Measurements from ENCODE around the gene LRRFIP1. TPM values are rescaled to one million over a fixed set of nuclear protein-coding genes. Genes with fewer than 3 reads are reported as not detected.
A peak's percentile ranks its signal among the peaks of the same experiment; 100 is the strongest.

The LRRFIP1 gene, protein sequence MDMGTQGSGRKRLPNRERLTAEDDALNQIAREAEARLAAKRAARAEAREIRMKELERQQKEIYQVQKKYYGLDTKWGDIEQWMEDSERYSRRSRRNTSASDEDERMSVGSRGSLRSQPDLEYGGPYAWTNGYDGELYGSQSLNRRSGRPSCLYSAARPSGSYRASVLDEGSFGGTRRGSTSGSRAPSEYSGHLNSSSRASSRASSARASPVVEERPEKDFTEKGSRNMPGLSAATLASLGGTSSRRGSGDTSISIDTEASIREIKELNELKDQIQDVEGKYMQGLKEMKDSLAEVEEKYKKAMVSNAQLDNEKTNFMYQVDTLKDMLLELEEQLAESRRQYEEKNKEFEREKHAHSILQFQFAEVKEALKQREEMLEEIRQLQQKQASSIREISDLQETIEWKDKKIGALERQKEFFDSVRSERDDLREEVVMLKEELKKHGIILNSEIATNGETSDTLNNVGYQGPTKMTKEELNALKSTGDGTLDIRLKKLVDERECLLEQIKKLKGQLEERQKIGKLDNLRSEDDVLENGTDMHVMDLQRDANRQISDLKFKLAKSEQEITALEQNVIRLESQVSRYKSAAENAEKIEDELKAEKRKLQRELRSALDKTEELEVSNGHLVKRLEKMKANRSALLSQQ
- total RNA-seq: 100 to 1,000 TPM; 158 to 164 TPM

DNA sequence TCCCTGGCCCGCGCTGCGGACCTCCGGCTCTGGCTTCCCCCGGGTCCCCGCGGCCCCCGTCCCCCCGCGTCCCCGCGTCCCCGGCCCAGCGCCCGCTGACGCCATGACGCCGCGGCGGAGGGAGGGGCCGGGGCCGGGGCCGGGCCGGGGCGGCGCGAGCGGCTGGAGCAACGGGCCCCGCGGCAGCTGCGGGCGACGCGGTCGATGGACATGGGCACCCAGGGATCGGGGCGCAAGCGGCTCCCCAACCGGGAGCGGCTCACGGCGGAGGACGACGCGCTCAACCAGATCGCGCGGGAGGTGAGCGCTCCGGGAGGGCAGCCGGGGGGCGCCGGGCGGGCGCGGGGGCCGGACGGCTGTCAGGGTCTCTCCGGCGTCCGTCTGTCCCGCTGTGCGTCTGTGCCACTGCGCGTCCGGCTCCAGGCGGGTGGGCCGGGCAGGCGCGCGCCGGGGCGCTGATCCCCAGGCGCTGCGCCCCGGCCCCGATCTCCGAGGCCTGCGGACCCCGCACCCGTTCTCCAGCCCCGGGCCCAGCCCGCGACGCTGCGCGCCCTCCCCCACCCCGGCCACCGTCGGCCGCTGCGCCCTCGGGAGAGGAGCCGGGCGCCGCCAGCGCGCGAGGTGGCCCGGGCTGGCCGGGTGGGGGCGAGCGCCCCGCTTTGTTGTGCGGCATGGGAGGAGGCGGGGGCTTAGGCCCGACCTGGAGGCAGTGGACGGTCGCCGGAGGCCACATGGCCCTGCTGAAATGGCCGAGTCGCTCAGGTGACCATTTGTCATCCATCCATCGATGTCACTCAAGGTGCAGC, at the start of gene LRRFIP1:
LRRFIP1 (plus strand) TSS at position 147 of the 806 bp plus-strand sequence; CDS start at position 205, 58 bp downstream.
- peaks cover 56% of the 10 kb centered on the region for H3K27me3 Mint-ChIP-seq
- no peak within 1 kb of the TSS for H3K27ac Mint-ChIP-seq
- H3K36me3 Mint-ChIP-seq: no peaks in the 10 kb centered on the region
- H3K4me1 Mint-ChIP-seq: peaks cover 7% of the 10 kb centered on the region
- H3K9me3 Mint-ChIP-seq: no peaks in the 10 kb centered on the region
- peak within 1 kb of the TSS; percentile 76 for H3K4me3 Mint-ChIP-seq
- DNase-seq (peak; percentile 45), ATAC-seq (ENCODE audit: low read depth) (peak; percentile 62)
- POLR2A ChIA-PET: no interaction called here

DNA sequence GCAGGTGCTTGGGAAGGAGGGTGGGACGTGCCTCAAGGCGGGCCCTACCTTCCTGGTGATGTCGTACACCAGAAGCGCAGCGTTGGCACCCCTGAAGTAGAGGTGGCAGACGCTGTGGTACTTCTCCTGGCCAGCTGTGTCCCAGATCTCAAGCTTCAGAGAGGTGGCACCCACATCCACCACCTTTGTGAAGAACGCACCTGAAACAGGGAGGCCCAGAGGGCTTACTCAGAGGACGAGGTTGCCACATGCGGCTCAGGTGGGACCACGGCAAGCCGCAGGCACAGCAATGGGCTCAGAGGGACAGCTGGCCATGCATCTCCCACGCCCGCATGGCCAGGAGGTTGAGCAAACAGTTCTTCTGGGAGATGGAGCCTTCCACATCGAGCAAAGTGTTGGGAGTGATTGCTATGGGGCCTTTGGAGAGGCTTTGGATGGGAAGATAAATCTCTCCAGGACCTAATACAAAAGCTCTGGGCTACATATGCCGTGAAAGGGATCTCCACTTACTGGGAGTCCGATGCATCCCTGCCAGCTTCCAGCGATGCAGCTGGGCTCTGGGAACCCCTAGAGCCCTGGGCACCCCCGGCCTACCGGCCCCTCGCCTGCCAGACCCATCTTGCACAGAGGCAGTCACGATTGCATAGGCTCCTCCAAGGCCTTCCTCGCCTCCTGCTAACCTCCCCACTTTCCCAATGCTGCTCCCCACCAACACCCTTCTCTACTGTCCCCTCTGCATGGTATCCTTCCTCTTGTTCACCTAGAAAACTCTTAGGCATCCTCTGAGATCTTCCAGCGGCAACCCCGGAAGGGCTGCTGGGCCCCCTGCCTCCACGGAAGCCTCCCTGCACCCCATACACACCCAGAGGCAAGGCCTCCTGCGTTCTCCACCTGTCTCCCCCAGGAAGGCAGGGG, 49.2 kb upstream of the LRRFIP1 start:
- H3K36me3 Mint-ChIP-seq: no peaks in the 10 kb centered on the region
- no peaks in the 10 kb centered on the region for H3K9me3 Mint-ChIP-seq
- DNase-seq (no peak), ATAC-seq (ENCODE audit: low read depth) (no peak)
- no peaks in the 10 kb centered on the region for H3K27me3 Mint-ChIP-seq
- H3K4me3 Mint-ChIP-seq: no peak overlapping the region
- POLR2A ChIA-PET: no interaction called here
- peaks cover 3% of the 10 kb centered on the region for H3K4me1 Mint-ChIP-seq
- H3K27ac Mint-ChIP-seq: no peak overlapping the region

DNA sequence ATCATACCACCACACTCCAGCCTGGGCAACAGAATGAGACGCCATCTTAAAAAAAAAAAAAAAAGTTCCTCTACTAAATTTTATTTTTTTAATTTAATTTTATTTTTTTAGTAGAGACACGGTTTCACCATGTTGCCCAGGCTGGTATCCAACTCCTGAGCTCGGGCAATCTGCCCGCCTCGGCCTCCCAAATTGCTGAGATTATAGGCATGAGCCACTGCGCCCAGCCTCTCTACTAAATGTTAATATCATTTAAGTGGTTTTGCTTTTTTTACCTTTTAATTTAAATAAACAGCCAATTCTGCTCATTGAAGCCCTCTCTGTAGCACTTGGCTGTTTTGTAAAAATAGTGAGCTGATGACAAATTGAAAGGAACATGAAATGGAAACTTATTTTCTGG, 46.1 kb upstream of the LRRFIP1 start:
- ATAC-seq (ENCODE audit: low read depth) (no peak), DNase-seq (no peak)
- Mint-ChIP-seq H3K9me3 (no peaks in the 10 kb centered on the region), H3K27ac (peak overlapping the region; percentile 58), H3K4me1 (peaks cover 3% of the 10 kb centered on the region), H3K36me3 (no peaks in the 10 kb centered on the region), H3K4me3 (no peak overlapping the region), H3K27me3 (no peaks in the 10 kb centered on the region)
- POLR2A ChIA-PET: interaction anchor here (0.8 to 1.3 kb wide), 2 partner anchors 109 to 111 kb away, joined by 3 read pairs; no protein-coding TSS in a partner anchor

DNA sequence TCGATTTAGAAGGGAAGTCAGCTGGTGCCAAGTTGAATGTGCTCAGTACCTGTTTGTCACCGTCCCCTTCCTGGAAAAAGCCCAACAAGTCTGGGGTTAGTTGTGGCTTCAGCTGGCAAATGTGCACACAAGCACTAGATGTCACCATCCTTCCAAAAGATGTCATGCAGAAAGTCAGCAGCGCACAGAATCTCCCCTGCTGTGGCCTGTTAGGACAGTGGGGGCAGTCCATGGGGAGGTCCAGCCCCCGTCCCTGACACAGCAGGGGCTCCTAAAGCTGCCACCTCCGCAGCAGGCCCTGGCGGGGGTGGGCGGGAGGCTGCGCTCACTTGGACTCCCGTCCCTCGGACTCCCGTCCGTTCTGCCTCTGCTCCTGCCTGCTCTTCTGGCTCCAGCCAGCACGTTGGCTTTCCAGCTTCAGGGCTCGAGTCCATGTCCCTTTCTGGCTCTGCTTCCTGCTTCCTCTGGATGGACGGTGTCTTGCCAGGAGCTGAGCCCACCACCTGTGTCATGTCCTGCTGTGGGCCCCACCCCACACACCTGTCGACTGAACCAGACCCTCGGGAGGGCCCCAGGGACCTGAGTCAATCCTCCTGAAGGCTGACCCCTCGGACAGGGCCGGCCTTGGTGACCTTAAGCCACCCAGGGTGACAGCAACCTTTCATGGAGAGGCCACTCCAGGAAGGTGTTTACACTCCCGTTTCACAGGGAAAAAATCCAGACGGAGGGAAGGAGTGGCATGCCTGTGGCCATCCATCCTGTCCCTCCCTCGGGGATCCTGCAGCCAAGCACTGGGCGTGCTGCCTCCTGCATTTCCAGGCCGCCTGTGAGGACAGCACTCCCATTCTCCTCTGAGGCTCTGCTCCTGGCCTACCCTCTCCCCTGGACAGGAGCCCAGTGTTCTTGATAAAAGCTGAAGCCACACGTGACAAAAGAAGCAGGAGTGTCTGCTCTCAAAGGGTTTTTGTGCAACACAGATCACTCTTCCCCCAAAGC, 45.3 kb upstream of the LRRFIP1 start:
- peak; percentile 93 for ATAC-seq (ENCODE audit: low read depth)
- DNase-seq: peak; percentile 49
- Mint-ChIP-seq H3K36me3 (no peaks in the 10 kb centered on the region), H3K9me3 (no peaks in the 10 kb centered on the region), H3K27me3 (no peaks in the 10 kb centered on the region), H3K4me3 (no peak overlapping the region), H3K27ac (peak overlapping the region; percentile 58), H3K4me1 (peaks cover 3% of the 10 kb centered on the region)
- POLR2A ChIA-PET: interaction anchor here (0.8 to 1.3 kb wide), 2 partner anchors 109 to 110 kb away, joined by 3 read pairs; no protein-coding TSS in a partner anchor

DNA sequence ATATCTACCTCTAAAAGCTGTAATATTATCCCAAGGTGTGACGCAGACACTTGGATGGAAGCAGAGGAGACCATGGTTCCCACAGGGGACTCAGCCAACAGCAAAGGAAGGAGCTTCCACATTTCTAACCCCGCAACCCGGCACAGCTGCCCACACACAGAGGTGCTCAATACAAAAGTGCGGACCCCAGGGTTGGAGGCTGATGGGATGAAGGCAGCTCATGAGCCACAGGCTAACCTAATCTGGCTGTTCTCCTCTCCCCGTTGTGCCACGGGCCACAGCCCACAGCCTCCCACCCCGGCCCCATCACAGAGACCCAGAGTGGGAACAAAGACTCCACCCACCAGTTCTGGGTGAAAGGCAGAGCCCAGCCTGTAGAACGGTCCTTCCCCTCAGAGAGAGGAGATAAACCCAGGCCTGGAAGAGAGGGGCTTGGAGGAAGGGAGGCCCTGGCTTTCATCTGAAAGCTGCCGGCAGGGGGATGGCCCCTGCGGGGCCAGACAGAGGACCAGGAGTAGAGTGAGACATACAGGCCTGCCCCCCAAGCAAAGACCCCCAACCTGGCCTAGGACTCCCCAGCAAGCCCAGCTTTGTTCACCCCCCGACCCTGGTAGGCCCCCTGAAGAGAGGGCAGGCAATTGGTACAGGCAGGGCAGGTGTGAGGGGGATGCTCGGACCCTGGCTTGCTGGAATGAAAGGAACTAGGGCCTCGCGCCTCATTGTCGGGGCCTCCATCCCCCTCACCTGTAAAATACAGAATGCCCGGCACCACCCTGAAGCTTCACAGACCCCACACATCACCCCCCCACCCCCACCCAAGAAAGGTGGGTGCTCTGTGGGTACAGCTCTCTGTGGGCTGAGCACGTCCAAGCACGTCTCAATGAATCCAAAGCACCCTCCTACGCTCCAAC, 43.7 kb upstream of the LRRFIP1 start:
- no peaks in the 10 kb centered on the region for H3K9me3 Mint-ChIP-seq
- no peak overlapping the region for H3K4me3 Mint-ChIP-seq
- H3K27ac Mint-ChIP-seq: no peak overlapping the region
- POLR2A ChIA-PET: no interaction called here
- H3K27me3 Mint-ChIP-seq: peaks cover 3% of the 10 kb centered on the region
- ATAC-seq (ENCODE audit: low read depth): no peak
- H3K36me3 Mint-ChIP-seq: no peaks in the 10 kb centered on the region
- no peak for DNase-seq
- peaks cover 3% of the 10 kb centered on the region for H3K4me1 Mint-ChIP-seq

DNA sequence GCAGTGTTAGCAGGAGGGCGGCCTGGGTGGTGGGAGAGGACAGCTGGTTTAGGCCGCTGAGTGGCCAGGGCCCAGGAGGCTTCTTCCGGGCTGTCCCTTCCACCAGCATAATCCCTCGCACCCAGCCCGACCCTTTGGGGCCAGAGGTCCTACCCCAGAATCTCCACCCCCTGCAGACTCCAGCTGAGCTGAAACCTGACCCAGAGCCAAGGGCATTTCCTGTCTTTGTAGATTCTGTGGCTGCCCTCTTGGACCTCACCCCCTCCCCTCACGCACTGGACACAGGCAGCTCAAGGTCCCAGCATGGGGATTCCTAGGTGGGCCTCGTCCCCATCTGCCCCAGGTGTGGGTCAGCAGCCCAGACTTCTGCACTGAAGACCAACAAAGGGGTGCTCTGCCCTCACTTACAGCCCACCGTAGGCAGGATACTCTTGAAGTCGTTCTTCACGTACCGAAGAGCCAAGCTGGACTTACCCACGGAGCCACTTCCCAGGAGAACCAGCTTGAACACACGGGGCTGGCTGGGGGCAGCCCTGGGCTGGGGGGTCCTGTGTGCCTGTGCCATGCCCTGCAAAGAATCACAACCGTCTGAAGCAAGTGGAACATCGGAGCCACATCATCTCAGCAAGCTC, 41.7 kb upstream of the LRRFIP1 start:
- no peaks in the 10 kb centered on the region for H3K36me3 Mint-ChIP-seq
- DNase-seq (no peak), ATAC-seq (ENCODE audit: low read depth) (no peak)
- H3K9me3 Mint-ChIP-seq: no peaks in the 10 kb centered on the region
- H3K27me3 Mint-ChIP-seq: peaks cover 3% of the 10 kb centered on the region
- no peak overlapping the region for H3K4me3 Mint-ChIP-seq
- H3K27ac Mint-ChIP-seq: no peak overlapping the region
- POLR2A ChIA-PET: no interaction called here
- H3K4me1 Mint-ChIP-seq: peaks cover 3% of the 10 kb centered on the region

DNA sequence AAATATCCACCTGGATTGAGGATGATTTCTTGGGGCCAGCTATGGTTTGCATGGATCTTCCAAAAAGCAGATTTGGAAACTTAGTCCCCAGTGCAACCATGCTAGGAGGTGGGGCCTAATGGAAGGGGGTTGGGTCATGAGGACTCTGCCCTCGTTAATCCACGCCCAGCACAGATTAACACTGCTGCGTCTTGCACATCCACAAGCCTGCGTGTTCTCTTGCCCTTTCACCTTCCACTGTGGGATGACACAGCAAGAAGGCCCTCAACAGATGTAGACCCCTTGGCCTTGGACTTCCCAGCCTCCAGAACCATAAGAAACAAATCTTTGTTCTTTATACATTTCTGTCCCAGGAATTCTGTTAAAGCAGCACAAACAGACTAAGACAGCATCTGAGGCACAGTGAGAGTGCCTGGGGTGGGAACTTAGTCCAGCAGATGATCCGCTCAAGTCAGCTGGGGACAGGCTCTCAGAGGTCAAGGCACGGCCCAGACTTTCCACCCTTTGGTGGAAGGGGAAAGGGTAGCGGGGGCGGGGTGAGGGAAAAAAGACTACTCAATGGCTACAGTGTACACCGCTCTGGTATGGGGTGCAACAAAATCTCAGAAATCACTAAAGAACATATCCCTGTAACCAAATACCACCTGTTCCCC, 39.2 kb upstream of the LRRFIP1 start:
- Mint-ChIP-seq H3K27ac (no peak overlapping the region), H3K36me3 (no peaks in the 10 kb centered on the region), H3K4me3 (no peak overlapping the region), H3K27me3 (peaks cover 3% of the 10 kb centered on the region), H3K9me3 (no peaks in the 10 kb centered on the region), H3K4me1 (peaks cover 8% of the 10 kb centered on the region)
- POLR2A ChIA-PET: no interaction called here
- ATAC-seq (ENCODE audit: low read depth): no peak
- no peak for DNase-seq

DNA sequence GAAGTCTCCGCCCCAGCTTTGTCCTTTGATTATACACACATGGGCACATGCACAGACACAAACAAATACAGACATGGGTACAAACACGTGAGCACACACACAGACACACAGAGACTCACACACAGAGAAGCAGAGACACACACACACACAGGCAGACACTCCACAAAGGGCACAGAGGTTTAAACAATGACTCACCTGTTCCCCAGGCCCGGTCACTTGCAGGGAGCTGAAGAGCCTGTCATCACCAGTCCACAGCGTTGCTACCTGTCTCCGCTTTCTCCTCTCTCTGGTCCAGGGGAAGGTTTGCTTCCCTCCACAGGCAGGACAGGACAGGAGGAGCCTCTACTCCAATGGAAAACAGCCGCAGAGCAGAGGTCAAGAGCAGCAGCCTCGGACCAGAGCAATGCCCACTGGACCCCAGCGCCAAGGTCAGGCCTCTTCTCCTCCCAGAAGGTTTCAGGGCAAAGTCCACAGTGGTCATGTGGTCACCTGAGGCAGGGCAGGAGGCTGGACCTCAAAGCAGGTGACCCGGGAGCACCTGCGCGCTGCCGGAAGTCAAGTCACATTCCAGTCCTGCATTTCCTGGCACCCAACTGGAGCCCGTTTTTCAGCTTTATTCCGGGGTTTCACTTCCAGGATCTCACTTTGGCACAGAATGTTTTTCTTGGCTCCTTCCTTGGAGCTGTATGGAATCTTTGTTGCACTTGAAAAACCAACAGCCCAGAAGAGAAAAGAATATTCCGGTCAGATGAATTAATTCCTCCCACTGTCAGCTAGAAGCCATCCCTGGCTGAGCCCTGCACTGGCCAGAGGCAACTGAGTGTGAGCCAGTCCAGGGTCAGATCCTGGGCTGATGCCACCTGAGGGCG, 36.9 kb upstream of the LRRFIP1 start, which contains the start of gene RAB17:
RAB17 (minus strand) TSS at position 463 of the 869 bp plus-strand sequence. CDS start 4,580 bp downstream, outside the sequence.
- H3K36me3 Mint-ChIP-seq: no peaks in the 10 kb centered on the region
- ATAC-seq (ENCODE audit: low read depth) (no peak), DNase-seq (no peak)
- H3K9me3 Mint-ChIP-seq: no peaks in the 10 kb centered on the region
- POLR2A ChIA-PET: interaction anchor here (1.5 kb wide), 1 partner anchor 13 kb away, joined by 4 read pairs; no protein-coding TSS in a partner anchor
- peak within 1 kb of the TSS; percentile 56 for H3K27ac Mint-ChIP-seq
- H3K27me3 Mint-ChIP-seq: peaks cover 3% of the 10 kb centered on the region
- peaks cover 8% of the 10 kb centered on the region for H3K4me1 Mint-ChIP-seq
- H3K4me3 Mint-ChIP-seq: peak within 1 kb of the TSS; percentile 53

DNA sequence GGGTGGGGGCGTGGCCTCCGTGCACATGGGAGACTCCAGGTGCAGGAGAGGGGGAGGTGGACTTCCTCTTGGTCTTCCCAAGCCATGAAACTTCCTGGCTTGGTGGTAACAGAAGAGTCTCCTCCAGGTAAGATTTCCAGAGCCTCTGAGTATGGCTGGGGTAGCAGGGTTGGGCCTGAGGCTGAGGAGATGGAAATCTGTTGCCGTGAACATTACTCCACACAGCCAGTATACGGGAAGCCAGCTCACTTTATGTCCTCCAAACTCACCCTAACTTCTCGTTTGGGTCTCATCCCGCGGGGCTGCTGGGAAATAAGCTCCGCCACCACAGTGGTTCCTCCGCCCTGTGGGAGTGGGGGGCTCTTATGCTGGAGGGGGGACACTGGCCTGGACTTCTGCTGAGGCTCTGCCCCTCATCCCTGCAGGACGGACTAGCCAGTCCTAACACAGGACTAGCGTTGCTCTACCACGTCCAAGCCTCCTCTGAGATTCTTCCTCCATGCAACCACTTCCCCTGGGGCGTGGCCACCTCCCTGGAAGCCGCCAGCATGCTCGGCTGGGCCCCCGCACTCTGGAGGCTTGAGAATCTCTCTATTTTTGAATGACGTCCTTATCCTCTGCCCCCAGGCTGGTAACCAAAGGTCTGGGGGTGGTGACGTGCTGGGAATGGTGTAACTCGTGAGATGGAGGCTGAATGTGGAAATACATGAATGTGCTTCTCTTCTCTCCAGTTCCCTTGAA, 36.1 kb upstream of the LRRFIP1 start:
- peak overlapping the region; percentile 56 for H3K27ac Mint-ChIP-seq
- peaks cover 8% of the 10 kb centered on the region for H3K4me1 Mint-ChIP-seq

More for the DNA sequence above, 36.1 kb upstream of the LRRFIP1 start:
- DNase-seq (peak; percentile 47), ATAC-seq (ENCODE audit: low read depth) (peak; percentile 66)
- Mint-ChIP-seq H3K4me3 (peak overlapping the region; percentile 53), H3K36me3 (no peaks in the 10 kb centered on the region), H3K9me3 (no peaks in the 10 kb centered on the region), H3K27me3 (peaks cover 3% of the 10 kb centered on the region)
- POLR2A ChIA-PET: interaction anchor here (1.5 kb wide), 1 partner anchor 13 kb away, joined by 4 read pairs; no protein-coding TSS in a partner anchor
